ENCODE data around the gene GSTT2.
"Not testable (repeated sequence)": the region's sequence is repeated elsewhere in the genome, so short reads cannot be mapped to it uniquely, and the experiment has no call there.

- not testable (repeated sequence) for TF ChIP-seq CTCF, EP300, POLR2A (IDR thresholded peaks at IDR 0.05)
Measured at GRCh38 chr22:23951383-23951782, 28.6 kb upstream of the GSTT2 start.
